Right renal pelvis (tissue), 4 donors: ENCODE results near the gene PDZRN3. TPM values are rescaled to one million over a fixed set of nuclear protein-coding genes. Genes with fewer than 3 reads are reported as not detected.

ENCODE experiments used
- DNase-seq, 4 donors: peaks; one replicate each; pipeline ENCODE4 v3.0.0-alpha.2; 2013; ENCODE audit warnings: low read depth in 4 of 4, low spot score in 3 of 4, missing footprints in 1 of 4
- polyA plus RNA-seq, 4 donors: library from polyadenylated mRNA; unstranded; fragments of 120-200 nt; gene quantifications; one replicate each; pipeline ENCODE4 v1.2.1, GENCODE V29; 2013; ENCODE audit not compliant: insufficient read length in 4 of 4

Gene PDZRN3
- 10 to 100 TPM; 35.6 to 51.6 (median 45.7) TPM for polyA plus RNA-seq

GRCh38 chr3:73624821-73625665, at the start of gene PDZRN3:
Gene PDZRN3 (minus strand): TSS chr3:73624941.
- DNase-seq, result peak in 2 of 4 donors; percentile 57 to 61

- no peak for DNase-seq
Measured at GRCh38 chr3:73674280-73674679, 49.5 kb upstream of the PDZRN3 start.

GRCh38 chr3:73669260-73669659, 44.5 kb upstream of the PDZRN3 start:
- no peak for DNase-seq

GRCh38 chr3:73668391-73668790, 43.6 kb upstream of the PDZRN3 start:
- DNase-seq, result no peak

- no peak for DNase-seq
Measured at GRCh38 chr3:73667889-73668288, 43.1 kb upstream of the PDZRN3 start.

- no peak for DNase-seq
Measured at GRCh38 chr3:73665286-73665685, 40.5 kb upstream of the PDZRN3 start.

GRCh38 chr3:73664389-73664788, 39.6 kb upstream of the PDZRN3 start:
- DNase-seq, result no peak

- DNase-seq, result no peak
Measured at GRCh38 chr3:73663495-73663894, 38.8 kb upstream of the PDZRN3 start.

GRCh38 chr3:73661265-73661664, 36.5 kb upstream of the PDZRN3 start:
- DNase-seq, result no peak

- no peak for DNase-seq
Measured at GRCh38 chr3:73658227-73658626, 33.5 kb upstream of the PDZRN3 start.

GRCh38 chr3:73657186-73657585, 32.4 kb upstream of the PDZRN3 start:
- DNase-seq, result no peak

- no peak for DNase-seq
Measured at GRCh38 chr3:73656241-73656890, 31.6 kb upstream of the PDZRN3 start.

- no peak for DNase-seq
Measured at GRCh38 chr3:73655197-73655596, 30.5 kb upstream of the PDZRN3 start.

GRCh38 chr3:73653877-73654276, 29.1 kb upstream of the PDZRN3 start:
- no peak for DNase-seq

- DNase-seq, result peak in 2 of 4 donors; percentile 10 to 37
Measured at GRCh38 chr3:73653351-73653750, 28.6 kb upstream of the PDZRN3 start.

GRCh38 chr3:73652896-73653295, 28.2 kb upstream of the PDZRN3 start:
- DNase-seq, result no peak

GRCh38 chr3:73637042-73637441, 12.3 kb upstream of the PDZRN3 start:
- DNase-seq, result no peak

GRCh38 chr3:73635254-73635653, 10.5 kb upstream of the PDZRN3 start:
- DNase-seq, result no peak

GRCh38 chr3:73633916-73634344, 9.2 kb upstream of the PDZRN3 start:
- DNase-seq, result no peak

GRCh38 chr3:73633453-73633852, 8.7 kb upstream of the PDZRN3 start:
- no peak for DNase-seq

GRCh38 chr3:73626106-73626505, 1.4 kb upstream of the PDZRN3 start:
- DNase-seq, result no peak
